NCI-H146 treated with DMSO at 0.1 percent for 48 hours (cell line): ENCODE data around the gene UPK1A.

ENCODE experiments used
- DNase-seq: peaks from one replicate; lab custom pipeline; 2025; ENCODE audit not compliant: unreplicated experiment; lab: John Stamatoyannopoulos, UW

The UPK1A gene

GRCh38 chr19:35666251-35666913 lies at the start of gene UPK1A:
Gene UPK1A (plus strand): TSS chr19:35666517. CDS start chr19:35666813, 296 bp downstream.
- no peak for DNase-seq

GRCh38 chr19:35618857-35619256 lies 47.5 kb upstream of the UPK1A start:
- no peak for DNase-seq

DNA sequence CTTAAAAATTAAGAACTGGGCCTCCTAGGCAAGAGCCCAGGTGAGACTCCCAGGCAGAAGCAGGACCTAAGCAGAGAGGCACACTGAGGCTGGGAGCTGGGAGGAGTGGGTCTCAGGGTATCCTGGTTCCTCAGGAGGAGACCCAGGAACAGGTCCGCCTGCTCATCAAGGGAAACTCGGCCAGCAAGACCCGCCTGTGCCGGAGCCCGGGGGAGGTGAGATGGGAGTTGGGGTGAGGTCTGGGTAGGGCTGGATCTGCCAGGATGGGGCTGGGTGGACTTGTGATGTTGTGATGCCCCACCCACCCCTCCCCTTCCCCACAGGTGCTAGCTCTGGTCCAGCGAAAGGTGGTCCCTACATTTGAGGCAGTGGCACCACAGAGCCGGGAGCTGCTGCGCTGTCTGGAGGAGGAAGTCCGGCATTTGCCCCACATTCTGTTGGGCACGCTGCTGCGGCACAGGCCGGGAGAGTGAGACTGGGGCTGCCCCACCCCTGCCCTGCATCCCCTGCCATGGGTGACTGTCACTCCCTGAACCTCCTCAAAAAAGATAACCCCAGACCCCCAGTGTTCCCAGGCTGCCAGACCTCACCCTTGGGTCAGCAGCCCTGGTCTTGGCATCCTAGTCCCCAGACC lies 46.9 kb upstream of the UPK1A start:
- no peak for DNase-seq

DNA sequence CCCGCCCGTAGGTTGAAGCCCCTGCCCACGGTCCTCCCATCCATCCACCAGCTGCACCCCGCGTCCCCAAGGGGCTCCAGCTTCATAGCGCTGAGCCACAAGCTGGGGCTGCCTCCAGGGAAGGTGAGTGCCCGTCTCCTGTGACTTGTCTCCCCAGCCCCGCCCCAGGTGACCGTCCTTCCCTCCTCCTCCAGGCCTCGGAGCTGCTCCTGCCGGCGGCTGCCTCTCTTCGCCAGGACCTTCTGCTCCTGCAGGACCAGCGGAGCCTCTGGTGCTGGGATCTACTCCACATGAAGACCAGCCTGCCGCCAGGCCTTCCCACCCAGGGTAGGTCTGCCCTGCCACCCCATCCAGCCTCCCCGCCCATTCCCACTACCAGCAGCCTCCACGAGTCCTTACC lies 46.3 kb upstream of the UPK1A start:
- no peak for DNase-seq

DNA sequence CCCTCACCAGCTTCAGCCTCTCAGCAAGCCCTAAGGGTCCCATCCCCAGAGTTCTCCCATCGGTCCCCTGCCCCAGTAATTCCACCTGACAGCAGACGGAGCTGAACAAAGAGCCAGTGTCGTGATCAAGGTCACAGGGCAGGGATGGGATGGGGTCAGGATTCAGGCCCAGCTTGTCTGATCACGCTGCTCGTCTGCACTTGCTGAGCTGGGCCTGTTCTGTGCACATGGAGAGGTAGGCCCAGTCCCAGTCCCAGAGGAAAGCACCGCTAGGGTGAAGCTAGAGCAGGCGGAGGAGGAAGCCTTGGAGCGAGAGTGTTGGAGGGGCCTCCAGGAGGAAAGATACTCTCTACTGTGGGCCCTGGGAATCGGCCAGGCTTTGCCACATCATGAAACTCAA lies 44.6 kb upstream of the UPK1A start:
- no peak for DNase-seq

DNA sequence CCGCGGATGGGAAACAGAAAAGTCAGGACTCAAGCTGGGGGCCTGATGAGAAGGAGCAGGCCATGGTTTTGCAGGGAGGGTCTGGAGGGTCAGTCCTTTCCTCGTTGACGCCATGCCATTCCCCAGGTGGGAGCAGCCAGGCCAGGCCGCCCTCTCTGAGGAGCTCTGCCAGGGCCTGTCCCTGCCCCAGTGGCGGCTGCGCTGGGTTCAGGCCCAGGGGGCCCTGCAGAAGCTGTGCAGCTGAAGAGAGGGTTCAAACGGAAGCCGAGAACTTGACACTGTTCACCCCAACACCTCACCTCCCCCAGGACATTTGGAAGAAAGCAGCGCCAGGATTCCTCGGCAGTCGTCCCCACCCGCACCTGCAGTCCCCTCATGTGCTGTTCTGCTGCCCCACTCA lies 43.6 kb upstream of the UPK1A start:
- no peak for DNase-seq

DNA sequence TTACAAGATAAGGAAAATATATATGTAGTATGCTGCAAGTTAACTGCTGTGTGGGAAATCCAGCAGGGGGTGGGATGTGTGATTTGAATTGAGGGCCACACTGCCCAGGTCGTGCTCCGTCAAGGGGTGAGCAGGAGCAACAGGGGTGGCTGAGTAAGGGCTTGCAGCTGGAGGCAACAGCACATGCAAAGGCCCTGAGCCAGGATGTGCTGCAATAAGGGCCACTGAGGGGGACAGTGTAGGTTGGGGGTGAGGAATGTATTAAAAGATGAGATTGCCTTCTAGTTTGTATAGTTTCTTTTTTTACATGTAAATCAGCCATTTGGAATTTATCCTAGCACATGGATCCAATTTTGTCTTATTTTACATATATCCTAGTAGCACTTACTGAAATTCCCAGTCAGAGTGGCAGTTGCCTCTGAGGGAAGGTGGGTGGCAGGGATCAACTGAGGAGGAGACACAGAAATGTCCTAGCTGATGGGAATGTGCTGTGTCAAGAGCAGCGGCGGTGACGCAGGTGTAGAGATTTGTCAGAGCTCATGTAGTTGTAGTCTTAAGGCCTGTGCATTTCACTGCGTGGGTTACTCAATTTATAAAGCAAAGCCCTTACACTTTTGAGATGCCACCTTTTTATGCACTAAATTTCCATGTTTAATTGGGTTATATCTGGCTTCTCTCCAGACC lies 42.8 kb upstream of the UPK1A start:
- no peak for DNase-seq

DNA sequence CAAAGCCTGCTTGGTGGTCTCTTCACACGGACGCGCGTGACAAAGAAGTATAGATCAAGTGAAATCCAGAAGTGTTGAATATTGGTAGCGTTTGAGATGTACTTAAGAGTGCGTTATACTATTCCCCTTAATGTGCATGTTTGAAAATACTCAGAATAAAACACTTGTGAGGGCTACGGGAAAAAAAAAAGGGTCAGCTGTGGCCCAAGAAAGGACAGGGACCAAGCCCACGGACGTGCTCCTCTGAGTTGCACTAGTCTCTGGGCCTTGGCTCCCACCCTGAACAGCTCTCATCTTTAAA lies 38.1 kb upstream of the UPK1A start:
- no peak for DNase-seq

DNA sequence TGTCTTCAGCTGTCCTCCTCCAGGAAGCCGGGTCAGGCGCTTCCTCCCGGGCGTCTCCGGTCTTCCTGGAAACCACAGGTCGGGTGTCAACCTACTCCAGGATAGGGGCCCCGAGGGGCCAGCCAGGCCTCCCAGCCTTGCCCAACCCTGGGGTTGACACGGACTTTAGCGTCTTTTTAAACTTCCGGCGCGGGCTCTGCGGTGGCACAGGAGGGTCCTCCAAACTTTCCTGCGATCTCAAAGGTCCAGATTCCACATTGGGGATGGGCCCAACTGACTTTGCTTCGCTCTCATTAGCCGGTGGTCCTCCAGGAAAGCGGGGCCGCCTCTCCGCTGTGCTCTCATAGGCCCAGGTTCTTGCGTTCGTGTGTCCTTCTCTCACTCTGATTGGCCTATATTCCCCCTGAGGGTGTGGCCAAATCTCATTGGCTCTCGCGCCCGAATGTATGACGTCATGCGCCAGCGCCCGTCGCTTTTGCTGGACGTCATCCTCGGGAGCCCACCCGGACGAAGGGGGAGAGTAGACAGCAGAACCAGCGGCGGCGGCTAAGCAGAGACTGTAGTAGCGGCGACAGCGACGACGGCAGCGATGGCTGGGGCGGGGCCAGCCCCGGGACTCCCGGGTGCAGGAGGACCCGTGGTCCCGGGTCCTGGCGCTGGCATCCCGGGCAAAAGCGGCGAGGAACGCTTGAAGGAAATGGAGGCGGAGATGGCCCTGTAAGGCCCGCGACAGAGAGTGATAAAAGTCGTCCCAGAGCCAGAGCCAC lies 37.6 kb upstream of the UPK1A start, which contains the start of gene RBM42:
Gene RBM42 (plus strand): TSS at position 472 of the 767 bp plus-strand sequence. CDS start 118 bp downstream, at position 590.
- DNase-seq, result peak; percentile 95

- no peak for DNase-seq
These were observed 37.0 kb upstream of the UPK1A start for GRCh38 chr19:35629332-35629633.

DNA sequence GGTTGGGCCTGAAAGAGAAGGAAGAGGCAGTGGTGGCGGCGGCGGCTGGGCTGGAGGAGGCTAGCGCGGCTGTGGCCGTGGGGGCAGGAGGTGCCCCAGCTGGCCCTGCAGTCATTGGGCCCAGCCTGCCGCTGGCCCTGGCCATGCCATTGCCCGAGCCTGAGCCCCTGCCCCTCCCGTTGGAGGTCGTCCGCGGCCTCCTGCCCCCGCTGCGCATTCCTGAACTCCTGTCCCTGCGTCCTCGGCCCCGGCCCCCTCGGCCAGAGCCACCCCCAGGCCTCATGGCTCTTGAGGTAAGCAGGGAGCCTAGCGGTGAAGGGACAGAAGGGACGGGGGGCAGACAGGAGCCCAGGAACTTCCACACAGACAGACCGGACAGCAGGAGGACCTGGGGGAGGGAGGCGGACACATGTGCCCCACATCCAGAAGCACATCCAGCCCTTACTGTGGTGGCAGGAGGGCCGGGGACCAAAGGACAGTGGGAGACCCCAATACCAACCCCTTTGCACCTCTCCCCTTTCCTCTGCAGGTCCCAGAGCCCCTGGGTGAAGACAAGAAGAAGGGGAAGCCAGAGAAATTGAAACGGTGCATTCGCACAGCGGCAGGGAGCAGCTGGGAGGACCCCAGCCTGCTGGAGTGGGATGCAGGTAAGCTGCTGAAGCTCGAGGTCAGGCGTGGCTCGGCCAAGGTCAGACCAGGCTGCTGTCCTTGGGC lies 32.4 kb upstream of the UPK1A start:
- DNase-seq, result no peak

DNA sequence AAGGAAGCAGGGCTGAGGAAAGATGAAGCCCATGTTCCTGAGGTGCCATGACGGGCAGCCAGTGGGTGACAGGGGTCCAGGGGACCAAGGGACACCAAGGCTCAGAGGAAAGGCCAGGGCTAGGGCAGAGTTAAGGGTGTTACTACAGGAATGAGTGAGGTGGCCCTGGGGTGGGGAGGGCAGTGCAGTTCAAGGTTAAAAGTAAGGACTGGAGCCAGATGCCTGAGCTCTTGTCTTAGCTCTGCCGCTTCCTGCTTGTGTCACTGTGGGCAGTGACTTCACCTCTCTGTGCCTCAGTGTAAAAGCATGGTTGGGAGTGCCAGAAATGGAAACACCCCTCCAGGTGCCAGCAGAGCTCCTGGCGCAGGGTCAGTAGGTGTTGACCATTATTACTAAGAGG lies 29.7 kb upstream of the UPK1A start:
- no peak for DNase-seq

DNA sequence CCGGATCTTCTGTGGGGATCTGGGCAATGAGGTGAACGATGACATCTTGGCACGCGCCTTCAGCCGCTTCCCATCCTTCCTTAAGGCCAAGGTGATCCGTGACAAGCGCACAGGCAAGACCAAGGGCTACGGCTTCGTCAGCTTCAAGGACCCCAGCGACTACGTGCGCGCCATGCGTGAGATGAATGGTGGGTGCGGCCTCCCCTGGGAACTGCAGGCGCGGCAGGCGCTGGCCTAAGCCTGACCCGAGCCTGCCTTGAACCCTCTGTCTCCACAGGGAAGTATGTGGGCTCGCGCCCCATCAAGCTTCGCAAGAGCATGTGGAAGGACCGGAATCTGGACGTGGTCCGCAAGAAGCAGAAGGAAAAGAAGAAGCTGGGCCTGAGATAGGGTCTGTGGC lies 29.2 kb upstream of the UPK1A start:
- DNase-seq, result no peak

- DNase-seq, result no peak
These were observed 27.0 kb upstream of the UPK1A start for GRCh38 chr19:35639321-35639639.

GRCh38 chr19:35639863-35640262 lies 26.5 kb upstream of the UPK1A start:
- no peak for DNase-seq

- no peak for DNase-seq
These were observed 24.7 kb upstream of the UPK1A start, which contains the start of gene ETV2 for GRCh38 chr19:35641515-35642151. Gene ETV2 (plus strand): TSS chr19:35641745. CDS start chr19:35642461, 716 bp downstream.

DNA sequence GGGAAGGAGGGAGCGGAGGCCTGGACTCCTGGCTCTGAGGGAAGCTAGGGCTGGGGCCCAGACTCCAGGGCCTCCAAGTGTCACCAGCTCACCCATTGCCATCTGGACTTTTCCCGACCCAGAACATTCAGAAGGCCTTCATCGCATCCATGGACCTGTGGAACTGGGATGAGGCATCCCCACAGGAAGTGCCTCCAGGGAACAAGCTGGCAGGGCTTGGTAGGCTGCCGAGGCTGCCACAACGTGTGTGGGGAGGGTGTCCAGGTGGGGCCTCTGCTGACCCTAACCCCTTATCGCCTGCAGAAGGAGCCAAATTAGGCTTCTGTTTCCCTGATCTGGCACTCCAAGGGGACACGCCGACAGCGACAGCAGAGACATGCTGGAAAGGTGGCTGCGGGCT lies 24.0 kb upstream of the UPK1A start:
- no peak for DNase-seq

DNA sequence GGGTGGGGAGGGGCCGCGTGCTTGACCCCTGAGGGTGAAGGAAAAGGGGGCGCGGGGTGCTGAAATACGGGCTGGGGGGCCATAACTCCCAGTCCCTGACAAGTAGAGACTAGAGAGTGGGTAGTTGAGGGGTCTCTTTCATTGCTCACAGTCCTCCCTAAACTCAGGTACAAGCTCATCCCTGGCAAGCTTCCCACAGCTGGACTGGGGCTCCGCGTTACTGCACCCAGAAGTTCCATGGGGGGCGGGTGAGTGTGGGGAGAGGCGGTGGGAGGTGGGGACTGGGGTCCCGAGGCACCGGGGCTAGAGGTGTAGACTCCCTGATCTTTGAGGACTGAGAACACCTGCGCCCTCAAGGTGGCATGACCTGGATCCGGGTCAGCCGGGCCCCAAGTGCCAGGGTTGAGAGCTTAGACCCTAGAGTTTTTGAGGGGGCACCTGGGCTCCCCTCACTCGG lies 23.5 kb upstream of the UPK1A start:
- DNase-seq, result no peak

DNA sequence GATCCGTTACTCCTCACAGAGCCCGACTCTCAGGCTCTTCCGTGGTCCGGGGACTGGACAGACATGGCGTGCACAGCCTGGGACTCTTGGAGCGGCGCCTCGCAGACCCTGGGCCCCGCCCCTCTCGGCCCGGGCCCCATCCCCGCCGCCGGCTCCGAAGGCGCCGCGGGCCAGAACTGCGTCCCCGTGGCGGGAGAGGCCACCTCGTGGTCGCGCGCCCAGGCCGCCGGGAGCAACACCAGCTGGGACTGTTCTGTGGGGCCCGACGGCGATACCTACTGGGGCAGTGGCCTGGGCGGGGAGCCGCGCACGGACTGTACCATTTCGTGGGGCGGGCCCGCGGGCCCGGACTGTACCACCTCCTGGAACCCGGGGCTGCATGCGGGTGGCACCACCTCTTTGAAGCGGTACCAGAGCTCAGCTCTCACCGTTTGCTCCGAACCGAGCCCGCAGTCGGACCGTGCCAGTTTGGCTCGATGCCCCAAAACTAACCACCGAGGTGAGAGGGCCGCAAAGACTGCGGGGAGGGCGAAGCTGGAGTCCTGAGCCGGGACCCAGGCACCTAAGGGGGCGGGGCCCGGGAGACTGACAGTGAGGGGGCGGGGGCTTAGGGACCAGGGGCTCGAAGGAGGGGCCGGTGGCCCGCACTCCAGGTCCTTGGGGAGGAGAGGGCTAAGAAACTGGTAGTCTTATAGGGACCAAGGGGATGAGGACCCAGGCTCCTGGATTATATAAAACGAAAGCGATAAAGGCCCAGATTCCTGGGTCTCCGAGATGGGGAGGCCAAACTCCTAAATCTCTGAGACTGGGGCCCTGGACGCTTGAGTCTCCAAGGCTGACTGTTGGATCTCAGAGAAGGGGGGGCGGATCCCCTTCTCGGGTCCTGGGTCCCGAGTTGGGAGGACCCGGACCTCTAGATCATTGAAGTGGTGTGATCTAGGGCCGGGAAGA lies 22.8 kb upstream of the UPK1A start:
- DNase-seq, result peak; percentile 57
